MCF 10A (cell line): ENCODE results near the gene EID1. TPM values are rescaled to one million over a fixed set of nuclear protein-coding genes. Genes with fewer than 3 reads are reported as not detected.
"Not testable (repeated sequence)": the region's sequence is repeated elsewhere in the genome, so short reads cannot be mapped to it uniquely, and the experiment has no call there.

ENCODE experiments used
- BruUV-seq: library from RNA; stranded (reverse); fragments of 400-500 nt; replicated peaks from 2 replicates; lab custom pipeline; 2021; lab: Mats Ljungman, UMichigan
- CTCF ChIA-PET: fragments of 300-600 bp; sonication (Branson Sonifier 250); formaldehyde crosslinking; extraction: SDS; loops from one replicate; lab custom pipeline; 2021; ENCODE audit warnings: antibody characterized with exemption, inconsistent platforms; lab: Yijun Ruan, JAX
- POLR2A ChIA-PET: fragments of 300-600, 350-650 bp; sonication (Branson Sonifier 250); formaldehyde crosslinking; extraction: SDS; loops from one replicate; lab custom pipeline; 2020; ENCODE audit warnings: antibody characterized with exemption, inconsistent platforms; lab: Yijun Ruan, JAX
- DNase-seq: peaks from one replicate; pipeline ENCODE4 v3.0.0-alpha.2; 2018; ENCODE audit not compliant: unreplicated experiment
- H3K27ac Mint-ChIP-seq: one replicate; pipeline ENCODE4 v1.8.0; 2022; ENCODE audit warnings: mild to moderate bottlenecking, low read depth, mixed read lengths; ENCODE audit not compliant: unreplicated experiment
- H3K27me3 Mint-ChIP-seq: one replicate; pipeline ENCODE4 v1.8.0; 2022; ENCODE audit warnings: mixed read lengths; ENCODE audit not compliant: insufficient read depth, unreplicated experiment
- H3K36me3 Mint-ChIP-seq: one replicate; pipeline ENCODE4 v1.8.0; 2022; ENCODE audit warnings: mild to moderate bottlenecking, moderate library complexity, mixed read lengths; ENCODE audit not compliant: insufficient read depth, unreplicated experiment
- H3K4me1 Mint-ChIP-seq: one replicate; pipeline ENCODE4 v1.8.0; 2022; ENCODE audit warnings: mixed read lengths; ENCODE audit not compliant: insufficient read depth, unreplicated experiment
- H3K4me3 Mint-ChIP-seq: one replicate; pipeline ENCODE4 v1.8.0; 2022; ENCODE audit warnings: mild to moderate bottlenecking, moderate library complexity, mixed read lengths; ENCODE audit not compliant: unreplicated experiment
- H3K9me3 Mint-ChIP-seq: one replicate; pipeline ENCODE4 v1.8.0; 2022; ENCODE audit warnings: mixed read lengths; ENCODE audit not compliant: unreplicated experiment
- intact Hi-C: fragments of 100-400 bp; cut with micrococcal nuclease; formaldehyde crosslinking; loops from 2 replicates; pipeline ENCODE4 v1.14.1; 2022
- total RNA-seq: library from RNA; stranded (reverse); gene quantifications from 2 replicates; pipeline ENCODE4 v1.2.3, GENCODE V29; 2022
- TF ChIP-seq, protein P1 (sequence below): fragments of 200-600 bp; IDR thresholded peaks from one replicate; pipeline ENCODE4 v1.8.0; 2022; ENCODE audit warnings: antibody characterized with exemption, mild to moderate bottlenecking; ENCODE audit not compliant: unreplicated experiment

EID1 gene
- total RNA-seq, 1 experiment from 2014 or later = 91.3 TPM

GRCh38 chr15:48905847-48906246 lies 27.9 kb downstream of the EID1 start:
- BruUV-seq = no TSS peak
- Mint-ChIP-seq H3K27me3 (peaks cover 26% of the 10 kb centered on the region), H3K4me1 (no peaks in the 10 kb centered on the region), H3K9me3 (no peaks in the 10 kb centered on the region), H3K27ac (no peak overlapping the region), H3K4me3 (no peak overlapping the region), H3K36me3 (no peaks in the 10 kb centered on the region)
- ChIA-PET CTCF (interaction anchor here (0.7 to 2.0 kb wide), 4 partner anchors 44 to 70 kb away, joined by 3 to 8 read pairs (median 4); no protein-coding TSS in a partner anchor), POLR2A (no interaction called here)
- TF ChIP-seq, protein P1, sequence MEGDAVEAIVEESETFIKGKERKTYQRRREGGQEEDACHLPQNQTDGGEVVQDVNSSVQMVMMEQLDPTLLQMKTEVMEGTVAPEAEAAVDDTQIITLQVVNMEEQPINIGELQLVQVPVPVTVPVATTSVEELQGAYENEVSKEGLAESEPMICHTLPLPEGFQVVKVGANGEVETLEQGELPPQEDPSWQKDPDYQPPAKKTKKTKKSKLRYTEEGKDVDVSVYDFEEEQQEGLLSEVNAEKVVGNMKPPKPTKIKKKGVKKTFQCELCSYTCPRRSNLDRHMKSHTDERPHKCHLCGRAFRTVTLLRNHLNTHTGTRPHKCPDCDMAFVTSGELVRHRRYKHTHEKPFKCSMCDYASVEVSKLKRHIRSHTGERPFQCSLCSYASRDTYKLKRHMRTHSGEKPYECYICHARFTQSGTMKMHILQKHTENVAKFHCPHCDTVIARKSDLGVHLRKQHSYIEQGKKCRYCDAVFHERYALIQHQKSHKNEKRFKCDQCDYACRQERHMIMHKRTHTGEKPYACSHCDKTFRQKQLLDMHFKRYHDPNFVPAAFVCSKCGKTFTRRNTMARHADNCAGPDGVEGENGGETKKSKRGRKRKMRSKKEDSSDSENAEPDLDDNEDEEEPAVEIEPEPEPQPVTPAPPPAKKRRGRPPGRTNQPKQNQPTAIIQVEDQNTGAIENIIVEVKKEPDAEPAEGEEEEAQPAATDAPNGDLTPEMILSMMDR = no peak
- DNase-seq = no peak
- intact Hi-C loops = no loop called here

DNA sequence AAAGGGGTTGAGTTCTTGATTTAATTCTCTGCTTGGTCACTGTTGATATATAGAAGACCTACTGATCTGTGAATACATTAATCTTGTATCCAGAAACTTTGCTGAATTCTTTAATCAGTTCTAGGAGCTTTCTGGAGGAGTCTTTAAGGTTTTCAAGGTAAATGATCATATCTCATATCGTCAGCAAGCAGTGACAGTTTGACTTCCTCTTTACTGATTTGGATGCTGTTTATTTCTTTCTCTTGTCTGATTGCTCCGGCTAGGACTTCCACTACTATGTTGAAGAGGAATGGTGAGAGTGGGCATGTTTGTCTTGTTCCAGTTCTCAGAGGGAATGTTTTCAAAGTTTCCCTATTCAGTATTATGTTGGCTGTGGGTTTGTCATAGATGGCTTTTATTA lies 31.4 kb downstream of the EID1 start:
- DNase-seq, H3K9me3 Mint-ChIP-seq, H3K36me3 Mint-ChIP-seq, POLR2A ChIA-PET, H3K27ac Mint-ChIP-seq, H3K4me3 Mint-ChIP-seq, CTCF ChIA-PET, BruUV-seq, intact Hi-C loops, H3K4me1 Mint-ChIP-seq: not testable (repeated sequence)
- H3K27me3 Mint-ChIP-seq = peaks cover 45% of the 10 kb centered on the region

DNA sequence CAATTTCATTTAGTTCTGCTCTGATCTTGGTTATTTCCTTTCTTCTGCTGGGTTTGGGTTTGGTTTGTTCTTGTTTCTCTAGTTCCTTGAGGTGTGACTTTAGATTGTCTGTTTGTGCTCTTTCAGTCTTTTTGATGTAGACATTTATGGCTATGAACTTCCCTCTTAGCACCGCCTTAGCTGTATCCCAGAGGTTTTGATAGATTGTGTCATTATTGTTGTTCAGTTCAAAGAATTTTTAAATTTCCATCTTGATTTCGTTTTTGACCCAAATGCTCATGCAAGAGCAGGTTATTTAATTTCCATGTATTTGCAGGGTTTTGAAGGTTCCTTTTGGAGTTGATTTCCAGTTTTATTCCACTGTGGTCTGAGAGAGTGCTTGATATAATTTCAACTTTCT lies 32.6 kb downstream of the EID1 start:
- H3K36me3 Mint-ChIP-seq, H3K9me3 Mint-ChIP-seq, H3K4me3 Mint-ChIP-seq, CTCF ChIA-PET, BruUV-seq, H3K27ac Mint-ChIP-seq, DNase-seq, H3K4me1 Mint-ChIP-seq, intact Hi-C loops, POLR2A ChIA-PET: not testable (repeated sequence)
- H3K27me3 Mint-ChIP-seq = peaks cover 45% of the 10 kb centered on the region

DNA sequence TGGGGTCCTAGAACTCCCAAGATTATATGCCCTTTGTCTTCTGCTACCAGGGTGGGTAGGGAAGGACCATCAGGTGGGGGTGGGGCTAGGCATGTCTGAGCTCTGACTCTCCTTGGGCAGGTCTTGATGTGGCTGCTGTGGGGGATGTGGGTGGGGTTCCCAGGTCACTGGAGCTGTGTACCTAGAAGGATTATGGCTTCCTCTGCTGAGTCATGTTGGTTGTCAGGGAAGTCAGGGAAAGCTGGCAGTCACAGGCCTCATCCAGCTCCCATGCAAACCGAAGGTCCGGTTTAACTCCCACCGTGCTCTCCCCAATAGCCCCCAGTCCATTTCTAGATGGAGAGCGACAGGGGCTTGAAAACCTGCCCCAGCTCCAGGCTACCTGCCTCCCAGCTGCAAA lies 35.2 kb downstream of the EID1 start:
- ChIA-PET POLR2A (no interaction called here), CTCF (interaction anchor here (0.7 to 1.4 kb wide), 2 partner anchors 9 to 1403 kb away, joined by 3 to 6 read pairs; no protein-coding TSS in a partner anchor)
- intact Hi-C loops = no loop called here
- Mint-ChIP-seq H3K27me3 (peaks cover 54% of the 10 kb centered on the region), H3K4me1 (no peaks in the 10 kb centered on the region), H3K4me3 (no peak overlapping the region), H3K36me3 (no peaks in the 10 kb centered on the region), H3K9me3 (no peaks in the 10 kb centered on the region), H3K27ac (no peak overlapping the region)
- no peak for DNase-seq
- no TSS peak for BruUV-seq
- TF ChIP-seq, protein P1 = no peak

- H3K27me3 Mint-ChIP-seq = peaks cover 54% of the 10 kb centered on the region
- TF ChIP-seq, protein P1 = no peak
- H3K9me3 Mint-ChIP-seq = peaks cover 5% of the 10 kb centered on the region
- H3K36me3 Mint-ChIP-seq = no peaks in the 10 kb centered on the region
- CTCF ChIA-PET = interaction anchor here (1.0 kb wide), 1 partner anchor 28 kb away, joined by 3 read pairs; no protein-coding TSS in a partner anchor
- intact Hi-C loops = no loop called here
- H3K4me1 Mint-ChIP-seq = no peaks in the 10 kb centered on the region
- H3K27ac Mint-ChIP-seq = no peak overlapping the region
- POLR2A ChIA-PET = interaction anchor here (0.7 kb wide), 1 partner anchor 25 kb away, joined by 3 read pairs; no protein-coding TSS in a partner anchor
- DNase-seq = no peak
- H3K4me3 Mint-ChIP-seq = no peak overlapping the region
- no TSS peak for BruUV-seq
Observed at GRCh38 chr15:48914717-48915116, 36.8 kb downstream of the EID1 start.
